ENCODE data around the gene KSR1.
A peak's percentile ranks its signal among the peaks of the same experiment; 100 is the strongest.
"Not testable (repeated sequence)": the region's sequence is repeated elsewhere in the genome, so short reads cannot be mapped to it uniquely, and the experiment has no call there.

KSR1 gene

GRCh38 chr17:27649929-27650328 lies 193.7 kb downstream of the KSR1 start:
- no peak for TF ChIP-seq CTCF (IDR thresholded peaks at IDR 0.05)
- no peak for TF ChIP-seq ZFX (IDR thresholded peaks at IDR 0.05; ENCODE audit: borderline replicate concordance)
- H3K27ac ChIP-seq, result no peak overlapping the region

- no peak for TF ChIP-seq CTCF (IDR thresholded peaks at IDR 0.05)
- TF ChIP-seq ZFX (IDR thresholded peaks at IDR 0.05; ENCODE audit: borderline replicate concordance), result no peak
- H3K27ac ChIP-seq, result no peak overlapping the region
These were observed 194.6 kb downstream of the KSR1 start for GRCh38 chr17:27650836-27651235.

- no peak overlapping the region for H3K27ac ChIP-seq
- TF ChIP-seq CTCF (IDR thresholded peaks at IDR 0.05) (peak; percentile 88), ZFX (IDR thresholded peaks at IDR 0.05; ENCODE audit: borderline replicate concordance) (no peak)
These were observed 195.4 kb downstream of the KSR1 start for GRCh38 chr17:27651411-27652345.

GRCh38 chr17:27653449-27653971 lies 197.3 kb downstream of the KSR1 start:
- H3K27ac ChIP-seq, result not testable (repeated sequence)

- no peak overlapping the region for H3K27ac ChIP-seq
- TF ChIP-seq ZFX (IDR thresholded peaks at IDR 0.05; ENCODE audit: borderline replicate concordance) (no peak), CTCF (IDR thresholded peaks at IDR 0.05) (no peak)
These were observed 197.9 kb downstream of the KSR1 start for GRCh38 chr17:27654136-27654535.

GRCh38 chr17:27654654-27655524 lies 198.6 kb downstream of the KSR1 start:
- TF ChIP-seq CTCF (IDR thresholded peaks at IDR 0.05), result peak; percentile 98
- TF ChIP-seq ZFX (IDR thresholded peaks at IDR 0.05; ENCODE audit: borderline replicate concordance), result no peak
- no peak overlapping the region for H3K27ac ChIP-seq

- H3K27ac ChIP-seq, result not testable (repeated sequence)
These were observed 199.4 kb downstream of the KSR1 start for GRCh38 chr17:27655525-27656111.

GRCh38 chr17:27656620-27657019 lies 200.4 kb downstream of the KSR1 start:
- not testable (repeated sequence) for H3K27ac ChIP-seq

Data from 22Rv1 (cell line).